SU-DHL-6 (cell line): ENCODE data around the gene ORC2.

Experiments used
- H2AFZ ChIP-seq: fragments of 200-600 bp; sonication (generic); 2 replicates; pipeline ENCODE4 v1.6.1; 2014; ENCODE audit warnings: low read depth, mild to moderate bottlenecking, moderate library complexity, mixed read lengths, antibody characterized with exemption, low read length; ENCODE audit not compliant: severe bottlenecking
- H3F3A ChIP-seq: fragments of 200-600 bp; shearing (Covaris generic); 2 replicates; pipeline ENCODE4 v1.6.0; 2016; ENCODE audit warnings: antibody characterized with exemption, mild to moderate bottlenecking; ENCODE audit not compliant: insufficient read depth
- H3K27ac ChIP-seq: fragments of 200-600 bp; sonication (generic); 2 replicates; pipeline ENCODE4 v1.5.1; 2016; ENCODE audit warnings: low read depth, mild to moderate bottlenecking, low read length, moderate library complexity, mixed read lengths
- H3K27me3 ChIP-seq: fragments of 200-600 bp; sonication (generic), shearing (Covaris generic); 2 replicates; pipeline ENCODE4 v1.6.0; 2014; ENCODE audit warnings: mild to moderate bottlenecking, low read length
- H3K36me3 ChIP-seq: fragments of 200-600 bp; sonication (generic); 2 replicates; pipeline ENCODE4 v1.6.1; 2014; ENCODE audit warnings: mild to moderate bottlenecking, low read length, mixed read lengths
- H3K4me2 ChIP-seq: fragments of 300-600, 200-600 bp; shearing (Covaris generic), sonication (generic); 2 replicates; pipeline ENCODE4 v1.6.0; 2014; ENCODE audit warnings: low read length, low read depth, mild to moderate bottlenecking; ENCODE audit not compliant: poor library complexity, severe bottlenecking
- H3K4me3 ChIP-seq: fragments of 200-600 bp; sonication (generic); 2 replicates; pipeline ENCODE4 v1.5.1; 2014; ENCODE audit warnings: antibody characterized with exemption, low read length, mild to moderate bottlenecking, mixed read lengths; ENCODE audit not compliant: insufficient read depth, poor library complexity, severe bottlenecking
- H3K79me2 ChIP-seq: fragments of 200-600 bp; sonication (generic); 2 replicates; pipeline ENCODE4 v1.6.1; 2014; ENCODE audit warnings: mild to moderate bottlenecking, low read length, moderate library complexity; ENCODE audit not compliant: insufficient read depth
- H3K9ac ChIP-seq: fragments of 200-600 bp; sonication (generic); 2 replicates; pipeline ENCODE4 v1.7.0; 2014; ENCODE audit warnings: mild to moderate bottlenecking, low read length
- H3K9me2 ChIP-seq: fragments of 200-600 bp; sonication (generic); replicated peaks from 2 replicates; pipeline ENCODE4 v1.6.1; 2014; ENCODE audit warnings: low read length; ENCODE audit not compliant: insufficient read depth
- H3K9me3 ChIP-seq: fragments of 200-600 bp; sonication (generic); 2 replicates; pipeline ENCODE4 v1.6.1; 2014; ENCODE audit warnings: low read length, mixed read lengths; ENCODE audit not compliant: insufficient read depth
- H4K20me1 ChIP-seq: fragments of 200-600 bp; sonication (generic); 2 replicates; pipeline ENCODE4 v1.6.1; 2014; ENCODE audit warnings: low read depth, mild to moderate bottlenecking, antibody characterized with exemption, low read length, moderate library complexity, mixed read lengths
- EZH2phosphoT487 ChIP-seq: fragments of 200-600 bp; sonication (generic), shearing (Covaris generic); conservative IDR thresholded peaks from 2 replicates; pipeline ENCODE4 v1.6.1; 2018; ENCODE audit warnings: mild to moderate bottlenecking, antibody characterized with exemption, low read length, moderate library complexity, mixed read lengths
- TF ChIP-seq, protein P1 (sequence below): fragments of 200-600 bp; sonication (generic); IDR thresholded peaks from one replicate; pipeline ENCODE4 v1.5.1; 2017; ENCODE audit warnings: antibody characterized with exemption, mild to moderate bottlenecking, low read length, moderate library complexity; ENCODE audit not compliant: insufficient read depth, poor library complexity, severe bottlenecking

Gene ORC2

DNA sequence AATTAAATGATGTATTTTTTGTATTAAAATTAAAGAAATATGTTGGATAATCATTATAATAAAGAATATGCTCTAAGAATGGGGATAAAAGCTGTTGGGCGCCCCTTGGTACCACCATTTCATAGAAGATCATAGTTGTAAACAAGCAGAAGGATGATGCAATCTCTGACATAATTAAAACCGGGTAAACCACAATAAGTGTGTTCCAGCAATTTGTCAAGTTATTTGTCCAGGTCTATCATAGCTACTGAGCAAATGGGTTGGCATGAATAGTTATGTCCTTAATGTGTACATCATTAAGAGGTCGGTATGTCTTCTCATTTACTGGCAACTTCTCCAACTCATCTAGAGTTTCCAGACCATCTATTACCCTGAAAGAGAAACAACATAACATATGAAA is 92.3 kb downstream of the ORC2 start:
- H3K9ac ChIP-seq, result no peak overlapping the region
- no peak overlapping the region for H3K4me2 ChIP-seq
- H3K9me2 ChIP-seq, result no peaks in the 10 kb centered on the region
- H3F3A ChIP-seq, result peaks cover 5% of the 10 kb centered on the region
- no peak overlapping the region for H2AFZ ChIP-seq
- no peaks in the 10 kb centered on the region for H3K79me2 ChIP-seq
- no peak for TF ChIP-seq EZH2phosphoT487
- TF ChIP-seq, protein P1, sequence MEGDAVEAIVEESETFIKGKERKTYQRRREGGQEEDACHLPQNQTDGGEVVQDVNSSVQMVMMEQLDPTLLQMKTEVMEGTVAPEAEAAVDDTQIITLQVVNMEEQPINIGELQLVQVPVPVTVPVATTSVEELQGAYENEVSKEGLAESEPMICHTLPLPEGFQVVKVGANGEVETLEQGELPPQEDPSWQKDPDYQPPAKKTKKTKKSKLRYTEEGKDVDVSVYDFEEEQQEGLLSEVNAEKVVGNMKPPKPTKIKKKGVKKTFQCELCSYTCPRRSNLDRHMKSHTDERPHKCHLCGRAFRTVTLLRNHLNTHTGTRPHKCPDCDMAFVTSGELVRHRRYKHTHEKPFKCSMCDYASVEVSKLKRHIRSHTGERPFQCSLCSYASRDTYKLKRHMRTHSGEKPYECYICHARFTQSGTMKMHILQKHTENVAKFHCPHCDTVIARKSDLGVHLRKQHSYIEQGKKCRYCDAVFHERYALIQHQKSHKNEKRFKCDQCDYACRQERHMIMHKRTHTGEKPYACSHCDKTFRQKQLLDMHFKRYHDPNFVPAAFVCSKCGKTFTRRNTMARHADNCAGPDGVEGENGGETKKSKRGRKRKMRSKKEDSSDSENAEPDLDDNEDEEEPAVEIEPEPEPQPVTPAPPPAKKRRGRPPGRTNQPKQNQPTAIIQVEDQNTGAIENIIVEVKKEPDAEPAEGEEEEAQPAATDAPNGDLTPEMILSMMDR, result no peak
- H3K27ac ChIP-seq, result no peak overlapping the region
- H4K20me1 ChIP-seq, result no peaks in the 10 kb centered on the region
- H3K36me3 ChIP-seq, result peaks cover 12% of the 10 kb centered on the region; the same call in 1 of the 2 replicates
- no peaks in the 10 kb centered on the region for H3K27me3 ChIP-seq
- no peak overlapping the region for H3K4me3 ChIP-seq
- H3K9me3 ChIP-seq, result no peaks in the 10 kb centered on the region

DNA sequence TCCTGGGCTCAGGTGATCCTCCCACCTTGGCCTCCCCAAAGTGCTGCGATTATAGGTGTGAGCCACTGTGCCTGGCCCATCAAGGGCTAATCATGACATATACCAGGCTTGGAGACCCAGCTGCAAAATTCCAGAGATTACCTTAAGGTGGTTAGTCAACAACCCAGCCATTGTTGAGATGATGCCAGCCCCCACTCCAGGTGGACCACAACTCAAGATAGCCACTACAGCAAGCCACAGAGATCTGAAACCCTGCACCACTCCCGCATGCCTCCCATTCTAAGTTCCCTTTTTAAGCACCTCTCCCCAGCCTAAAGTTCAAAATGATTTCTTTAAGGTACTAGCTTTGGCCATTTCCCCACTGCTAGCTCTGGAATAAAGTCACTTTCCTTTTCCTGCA is 94.4 kb downstream of the ORC2 start:
- Histone ChIP-seq H3K9ac (no peak overlapping the region), H3K9me2 (no peaks in the 10 kb centered on the region), H3K4me3 (no peak overlapping the region), H3K36me3 (0 out of 2 replicates have a peak, but pooled peaks cover 2% of the 10 kb centered on the region), H3F3A (peaks cover 5% of the 10 kb centered on the region), H3K4me2 (no peak overlapping the region), H4K20me1 (no peaks in the 10 kb centered on the region), H3K79me2 (peaks cover 4% of the 10 kb centered on the region), H3K27me3 (no peaks in the 10 kb centered on the region), H3K9me3 (no peaks in the 10 kb centered on the region), H3K27ac (no peak overlapping the region), H2AFZ (no peak overlapping the region)
- no peak for TF ChIP-seq EZH2phosphoT487
- TF ChIP-seq, protein P1, result no peak

DNA sequence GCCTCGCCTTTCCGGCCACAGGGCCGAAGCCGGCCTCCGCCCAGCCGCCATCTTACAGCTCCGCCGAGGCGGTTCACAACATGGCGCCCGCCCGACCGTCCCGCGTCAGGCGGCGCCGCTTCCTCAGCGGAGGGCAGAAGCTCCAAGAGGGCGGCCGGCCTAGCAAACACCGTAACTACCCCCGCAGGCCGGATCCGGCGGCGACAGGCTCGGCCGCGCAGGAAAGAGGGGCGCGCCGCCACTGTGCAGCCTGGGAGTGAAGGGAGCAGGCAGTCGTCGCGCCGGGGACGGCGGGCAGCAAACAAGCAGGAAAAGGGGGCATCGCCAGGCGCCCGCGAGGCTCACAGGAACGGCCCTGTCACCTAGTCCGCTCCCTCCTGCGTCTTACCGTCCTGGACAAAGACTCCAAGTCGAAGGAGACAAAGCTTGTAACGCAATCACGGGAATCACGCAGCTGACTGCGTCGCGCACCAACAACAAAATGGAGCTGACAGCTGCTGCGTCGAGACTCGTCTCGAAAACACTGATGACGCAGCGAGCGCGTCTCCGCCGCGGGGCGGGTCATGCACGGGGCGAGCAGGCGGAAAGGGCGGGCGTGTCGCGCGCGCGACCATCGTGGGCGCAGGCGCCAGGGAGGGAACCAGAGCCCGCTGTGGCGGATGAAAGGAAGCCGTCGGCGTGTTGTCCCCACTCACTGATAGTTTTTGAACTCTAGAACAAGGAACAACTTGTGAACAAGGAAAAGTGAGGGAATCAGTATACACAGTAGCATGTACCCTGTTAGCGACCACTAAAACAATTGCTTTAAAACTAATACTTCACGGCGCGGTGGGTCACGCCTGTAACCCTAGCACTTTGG is 99.1 kb downstream of the ORC2 start, which contains the start of gene CLK1:
Gene CLK1, minus strand, starts transcription at position 483 of the 859 bp plus-strand sequence. CDS start 2,796 bp downstream, outside the sequence.
- H3K79me2 ChIP-seq, result peaks cover 50% of the 10 kb centered on the region

More for the DNA sequence above, 99.1 kb downstream of the ORC2 start, which contains the start of gene CLK1:
- TF ChIP-seq EZH2phosphoT487, result no peak
- TF ChIP-seq, protein P1, result no peak
- H3F3A ChIP-seq, result peaks cover 15% of the 10 kb centered on the region
- H4K20me1 ChIP-seq, result peaks cover 28% of the 10 kb centered on the region
- peaks cover 30% of the 10 kb centered on the region for H3K36me3 ChIP-seq
- H3K9me3 ChIP-seq, result no peaks in the 10 kb centered on the region
- peak within 1 kb of the TSS; percentile 86 for H3K27ac ChIP-seq
- peak within 1 kb of the TSS; percentile 97 for H3K9ac ChIP-seq
- no peaks in the 10 kb centered on the region for H3K27me3 ChIP-seq
- no peaks in the 10 kb centered on the region for H3K9me2 ChIP-seq
- peak within 1 kb of the TSS; percentile 57 for H2AFZ ChIP-seq
- peak within 1 kb of the TSS; percentile 89 for H3K4me3 ChIP-seq
- peak within 1 kb of the TSS; percentile 89 for H3K4me2 ChIP-seq
